HG02588 (cell line): ENCODE results near the gene AP1AR.
A peak's percentile ranks its signal among the peaks of the same experiment; 100 is the strongest.

Source experiments
- ATAC-seq: cut with Tn5 transposase; IDR thresholded peaks from one replicate; pipeline ENCODE4 v1.9.1; 2021; ENCODE audit warnings: mild to moderate bottlenecking, moderate library complexity; ENCODE audit not compliant: unreplicated experiment

The AP1AR gene

GRCh38 chr4:112222219-112222955, 9.2 kb upstream of the AP1AR start:
- no peak for ATAC-seq

- ATAC-seq = no peak
Measured at GRCh38 chr4:112225157-112225556, 6.4 kb upstream of the AP1AR start.

GRCh38 chr4:112230879-112231778, 458 bp upstream of the AP1AR start:
- peak; percentile 85 for ATAC-seq

GRCh38 chr4:112234952-112235609, 3.5 kb downstream of the AP1AR start:
- no peak for ATAC-seq

GRCh38 chr4:112236040-112236439, 4.5 kb downstream of the AP1AR start:
- no peak for ATAC-seq

- no peak for ATAC-seq
Measured at GRCh38 chr4:112238833-112239232, 7.2 kb downstream of the AP1AR start.

GRCh38 chr4:112245383-112245782, 13.8 kb downstream of the AP1AR start:
- no peak for ATAC-seq

GRCh38 chr4:112247021-112247420, 15.4 kb downstream of the AP1AR start:
- ATAC-seq = no peak

- ATAC-seq = no peak
Measured at GRCh38 chr4:112251019-112251643, 19.5 kb downstream of the AP1AR start.

- ATAC-seq = no peak
Measured at GRCh38 chr4:112252234-112252633, 20.6 kb downstream of the AP1AR start.

- peak; percentile 83 for ATAC-seq
Measured at GRCh38 chr4:112253382-112254000, 21.9 kb downstream of the AP1AR start.

GRCh38 chr4:112257098-112257497, 25.5 kb downstream of the AP1AR start:
- no peak for ATAC-seq

- no peak for ATAC-seq
Measured at GRCh38 chr4:112266823-112267222, 35.2 kb downstream of the AP1AR start.

- ATAC-seq = no peak
Measured at GRCh38 chr4:112270051-112270450, 38.5 kb downstream of the AP1AR start.

GRCh38 chr4:112270640-112271421, 39.2 kb downstream of the AP1AR start:
- ATAC-seq = no peak

GRCh38 chr4:112272292-112272691, 40.7 kb downstream of the AP1AR start:
- no peak for ATAC-seq

- ATAC-seq = no peak
Measured at GRCh38 chr4:112274959-112275358, 43.4 kb downstream of the AP1AR start.

- no peak for ATAC-seq
Measured at GRCh38 chr4:112276113-112276512, 44.5 kb downstream of the AP1AR start.

GRCh38 chr4:112277220-112277619, 45.6 kb downstream of the AP1AR start:
- no peak for ATAC-seq
